Testis (tissue), 2 donors: ENCODE measurements around the gene SLC38A5.

Experiments
- POLR2A ChIP-seq: fragments of 450-650 bp; IDR thresholded peaks from one replicate; pipeline ENCODE4 v1.6.1; 2017; ENCODE audit warnings: antibody characterized with exemption, mild to moderate bottlenecking, moderate library complexity
- TF ChIP-seq, protein P1 (sequence below), 3 experiments: fragments of 450-650 bp in 2 of 3; fragments of 200-600 bp in 1 of 3; sonication (generic) in 1 of 3; IDR thresholded peaks; one replicate each; pipeline ENCODE4 v1.5.1; 2016 to 2019; ENCODE audit warnings: antibody characterized with exemption in 3 of 3, mild to moderate bottlenecking in 2 of 3, moderate library complexity in 1 of 3

DNA sequence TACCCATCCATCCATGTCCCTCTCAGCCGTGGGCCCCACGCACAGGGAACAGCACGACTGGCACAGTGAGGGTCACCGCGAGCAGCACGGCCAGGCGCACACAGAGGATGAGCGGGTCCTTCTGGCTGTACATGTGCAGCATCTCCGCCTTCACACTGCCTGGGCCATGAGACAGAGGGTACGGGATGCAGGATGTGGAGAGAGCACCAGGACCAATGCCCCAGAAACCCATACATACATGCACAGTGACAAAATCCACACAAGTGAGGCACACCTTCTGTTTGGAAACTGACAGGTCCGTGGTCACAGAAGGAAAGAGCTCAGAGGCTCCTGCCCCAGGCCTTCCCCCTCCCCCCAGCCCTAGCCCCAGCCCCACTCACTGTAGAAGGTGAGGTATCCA is 9.5 kb downstream of the SLC38A5 start:
- TF ChIP-seq, protein P1, sequence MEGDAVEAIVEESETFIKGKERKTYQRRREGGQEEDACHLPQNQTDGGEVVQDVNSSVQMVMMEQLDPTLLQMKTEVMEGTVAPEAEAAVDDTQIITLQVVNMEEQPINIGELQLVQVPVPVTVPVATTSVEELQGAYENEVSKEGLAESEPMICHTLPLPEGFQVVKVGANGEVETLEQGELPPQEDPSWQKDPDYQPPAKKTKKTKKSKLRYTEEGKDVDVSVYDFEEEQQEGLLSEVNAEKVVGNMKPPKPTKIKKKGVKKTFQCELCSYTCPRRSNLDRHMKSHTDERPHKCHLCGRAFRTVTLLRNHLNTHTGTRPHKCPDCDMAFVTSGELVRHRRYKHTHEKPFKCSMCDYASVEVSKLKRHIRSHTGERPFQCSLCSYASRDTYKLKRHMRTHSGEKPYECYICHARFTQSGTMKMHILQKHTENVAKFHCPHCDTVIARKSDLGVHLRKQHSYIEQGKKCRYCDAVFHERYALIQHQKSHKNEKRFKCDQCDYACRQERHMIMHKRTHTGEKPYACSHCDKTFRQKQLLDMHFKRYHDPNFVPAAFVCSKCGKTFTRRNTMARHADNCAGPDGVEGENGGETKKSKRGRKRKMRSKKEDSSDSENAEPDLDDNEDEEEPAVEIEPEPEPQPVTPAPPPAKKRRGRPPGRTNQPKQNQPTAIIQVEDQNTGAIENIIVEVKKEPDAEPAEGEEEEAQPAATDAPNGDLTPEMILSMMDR (IDR thresholded peaks at IDR 0.05) = no peak
- no peak for TF ChIP-seq POLR2A
